NAMALWA (cell line): Measurements from ENCODE around the gene RNASET2.
"Not testable (repeated sequence)": the region's sequence is repeated elsewhere in the genome, so short reads cannot be mapped to it uniquely, and the experiment has no call there.

ENCODE experiments used
- DNase-seq: peaks from one replicate; pipeline ENCODE4 v3.0.0-alpha.2; 2015; ENCODE audit warnings: low spot score

The RNASET2 gene

DNA sequence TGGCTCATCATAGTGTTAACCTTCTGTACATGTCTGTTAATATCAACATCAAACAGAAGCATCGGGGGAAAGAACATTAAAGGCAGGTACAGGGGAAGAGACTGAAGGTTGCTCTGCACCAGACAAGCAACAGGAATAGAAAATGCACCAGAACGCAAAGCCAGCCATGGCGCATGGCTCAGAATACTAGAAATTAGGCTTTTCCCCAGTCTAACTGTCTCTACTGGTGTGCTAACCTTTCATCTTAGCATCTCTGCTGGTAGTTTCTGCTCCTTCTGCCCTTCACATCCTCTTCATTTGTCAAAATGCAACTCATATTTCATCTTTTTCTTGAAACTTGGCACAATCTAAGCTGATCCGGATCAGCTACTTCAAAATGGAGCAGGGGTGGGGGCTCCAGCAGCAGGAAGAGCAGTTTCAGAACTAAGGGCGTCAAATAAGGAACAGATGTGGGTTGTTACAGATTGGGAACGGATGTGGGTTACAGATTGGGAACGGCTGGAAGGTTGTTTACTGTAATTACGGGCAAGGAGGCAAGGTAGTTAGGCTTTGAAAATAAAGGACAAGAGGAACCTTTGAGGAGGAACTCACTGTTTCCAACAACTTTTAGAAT is 13.1 kb upstream of the RNASET2 start:
- DNase-seq, result no peak

- DNase-seq, result no peak
Observed at GRCh38 chr6:166966268-166966667, 9.9 kb upstream of the RNASET2 start.

GRCh38 chr6:166960609-166960978 is 4.2 kb upstream of the RNASET2 start:
- DNase-seq, result no peak

DNA sequence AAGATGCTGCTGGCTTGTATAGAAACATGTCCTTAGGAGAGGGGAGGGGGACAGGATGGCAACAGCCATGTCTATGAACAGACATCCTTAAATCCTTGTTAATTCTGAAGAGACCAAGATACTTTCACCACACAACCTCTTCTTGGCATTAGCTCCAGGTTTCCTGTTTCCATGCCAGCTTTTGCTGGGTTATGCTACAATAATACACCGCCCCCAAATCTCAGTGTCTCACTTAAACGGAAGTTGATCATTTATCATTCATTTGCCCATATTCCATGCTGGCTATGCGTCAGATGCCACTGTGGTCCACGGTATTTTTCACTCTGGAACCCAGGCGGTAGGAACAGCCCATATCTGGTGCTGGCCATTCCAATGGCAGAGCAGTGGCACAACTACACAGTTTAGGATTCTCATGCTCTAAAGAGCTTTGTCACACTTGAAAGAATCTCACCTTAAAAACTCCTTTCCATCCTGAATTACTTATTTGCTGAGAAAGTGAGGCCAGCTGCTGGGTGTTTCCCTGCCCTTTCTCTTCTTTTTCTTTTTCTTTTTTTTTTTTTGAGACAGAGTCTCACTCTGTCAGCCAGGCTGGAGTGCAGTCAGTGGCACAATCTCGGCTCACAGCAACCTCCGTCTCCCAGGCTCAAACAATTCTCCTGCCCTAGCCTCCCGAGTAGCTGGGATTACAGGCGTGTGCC is 3.7 kb upstream of the RNASET2 start:
- no peak for DNase-seq

GRCh38 chr6:166958926-166959861 is 2.8 kb upstream of the RNASET2 start:
- DNase-seq, result peak; percentile 72

DNA sequence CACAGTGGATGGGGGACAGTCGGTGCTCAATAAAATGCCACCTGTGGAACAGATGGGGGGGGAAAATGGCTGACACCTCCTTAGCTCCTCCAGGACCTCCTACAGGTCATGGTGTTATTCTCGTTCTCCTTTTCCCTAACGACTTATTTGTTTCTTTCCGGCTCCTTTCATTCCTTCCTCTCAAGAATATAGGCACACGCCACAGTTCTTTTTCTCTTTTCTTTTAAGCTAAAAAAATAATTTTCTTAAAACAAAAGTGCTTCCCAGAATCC is 1.4 kb upstream of the RNASET2 start:
- no peak for DNase-seq

DNA sequence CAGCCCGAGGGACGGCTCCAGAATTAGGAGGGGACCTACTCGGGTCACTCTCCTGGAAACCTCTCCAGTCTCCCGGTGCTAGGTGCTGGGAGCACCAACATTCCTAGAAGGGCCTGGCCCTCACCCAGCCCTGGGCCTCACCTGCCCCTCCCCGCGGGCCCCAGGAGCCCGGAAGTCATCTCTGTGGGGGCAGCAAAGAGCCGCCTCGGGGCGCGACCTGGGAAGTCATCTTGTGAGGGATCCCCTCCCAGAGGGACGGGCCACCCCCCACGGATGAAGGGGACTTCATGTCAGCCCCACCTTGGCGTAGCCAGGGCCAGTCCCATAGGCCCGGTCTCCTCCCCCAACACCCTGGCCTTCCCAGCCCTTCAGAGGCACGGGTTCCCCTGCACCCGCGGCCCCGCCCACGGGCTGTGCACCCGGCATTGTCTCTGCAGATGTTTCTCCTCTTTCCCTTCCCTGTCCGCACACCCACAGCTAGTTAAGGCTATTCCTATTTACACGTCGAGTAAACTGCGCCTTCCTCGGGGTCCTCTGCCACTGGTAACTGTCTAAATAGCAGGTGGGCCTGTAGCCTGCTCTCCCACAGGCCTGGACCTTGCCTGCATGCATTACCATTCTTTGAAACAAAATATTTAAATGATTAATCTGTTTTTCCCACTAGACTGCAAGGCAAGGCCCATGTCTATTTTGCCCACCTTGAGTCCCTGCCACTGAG is 896 bp upstream of the RNASET2 start:
- DNase-seq, result peak; percentile 60

DNA sequence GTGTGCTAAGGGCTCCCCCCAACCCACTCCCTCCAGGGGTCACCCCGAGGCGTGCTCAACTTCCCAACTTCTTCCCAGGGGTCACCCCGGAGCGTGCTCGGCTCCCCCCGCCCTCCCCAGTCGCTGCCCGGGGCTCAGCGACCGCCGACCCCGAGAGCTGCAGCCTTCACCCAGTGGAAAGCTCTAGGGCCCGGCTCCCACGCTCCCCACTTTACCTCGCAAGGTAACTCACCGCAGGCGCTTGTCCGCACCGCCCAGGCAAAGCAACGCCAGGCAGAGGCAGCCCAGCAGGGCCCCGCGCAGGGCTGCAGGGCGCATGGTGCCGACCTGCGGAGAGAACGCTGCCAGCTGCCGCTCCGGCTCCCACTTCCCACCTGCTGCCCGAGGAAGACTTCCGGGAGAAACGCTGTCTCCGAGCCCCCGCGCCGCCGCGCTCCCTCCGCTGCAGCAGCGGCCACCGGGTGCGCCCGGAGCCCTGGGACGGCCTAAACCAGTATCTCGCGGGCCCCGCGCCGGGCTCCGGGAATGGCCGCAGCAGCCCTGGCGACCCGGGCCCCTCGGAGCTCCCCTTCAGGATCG is 396 bp downstream of the RNASET2 start:
- DNase-seq, result no peak

- DNase-seq, result peak; percentile 74
Observed at GRCh38 chr6:166955121-166955864, 1.1 kb downstream of the RNASET2 start.

GRCh38 chr6:166954118-166954713 is 2.1 kb downstream of the RNASET2 start:
- no peak for DNase-seq

DNA sequence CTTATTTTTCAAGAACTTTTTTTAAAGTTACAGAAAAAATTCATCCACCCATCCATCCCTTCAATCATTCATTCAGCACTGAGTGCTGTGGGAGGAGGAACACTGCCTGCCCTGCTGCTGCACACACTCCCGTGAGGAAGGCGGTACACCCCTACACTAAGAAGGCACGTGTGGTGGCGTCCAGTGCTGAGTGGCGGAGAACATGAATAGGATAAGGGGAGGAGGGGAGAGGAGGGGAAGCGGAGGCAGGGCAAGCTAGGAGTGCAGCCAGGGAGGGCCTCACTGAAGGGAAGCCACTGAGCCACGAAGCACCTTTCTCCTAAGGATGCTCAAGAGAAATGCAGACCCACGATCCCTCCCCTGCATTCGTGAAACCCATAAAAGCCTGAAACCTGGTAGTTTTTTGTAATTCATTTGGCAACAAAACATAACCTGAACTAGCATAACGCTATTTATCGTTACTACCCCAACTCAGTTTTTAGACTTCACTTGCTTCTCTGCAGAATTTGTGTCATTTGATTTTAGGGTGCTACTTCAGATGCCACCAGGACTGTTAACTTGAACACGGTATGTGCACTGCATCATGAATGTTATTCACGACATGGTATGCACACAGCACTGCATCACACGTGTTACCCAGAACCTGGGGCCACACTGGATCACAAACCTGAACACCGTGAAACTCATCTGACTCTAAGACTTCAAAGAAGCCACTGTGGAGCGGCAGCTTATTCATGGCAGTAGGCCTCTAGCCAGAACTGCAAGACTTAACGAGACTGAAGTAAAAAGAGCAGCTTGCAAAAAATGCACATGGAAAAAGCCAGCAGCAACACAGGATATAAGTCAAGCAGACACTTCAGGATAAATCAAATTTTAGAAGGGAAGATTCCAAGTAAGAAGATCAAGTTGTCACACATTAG is 3.5 kb downstream of the RNASET2 start:
- DNase-seq, result no peak

GRCh38 chr6:166952121-166952520 is 4.2 kb downstream of the RNASET2 start:
- no peak for DNase-seq

- DNase-seq, result no peak
Observed at GRCh38 chr6:166951670-166952060, 4.7 kb downstream of the RNASET2 start.

DNA sequence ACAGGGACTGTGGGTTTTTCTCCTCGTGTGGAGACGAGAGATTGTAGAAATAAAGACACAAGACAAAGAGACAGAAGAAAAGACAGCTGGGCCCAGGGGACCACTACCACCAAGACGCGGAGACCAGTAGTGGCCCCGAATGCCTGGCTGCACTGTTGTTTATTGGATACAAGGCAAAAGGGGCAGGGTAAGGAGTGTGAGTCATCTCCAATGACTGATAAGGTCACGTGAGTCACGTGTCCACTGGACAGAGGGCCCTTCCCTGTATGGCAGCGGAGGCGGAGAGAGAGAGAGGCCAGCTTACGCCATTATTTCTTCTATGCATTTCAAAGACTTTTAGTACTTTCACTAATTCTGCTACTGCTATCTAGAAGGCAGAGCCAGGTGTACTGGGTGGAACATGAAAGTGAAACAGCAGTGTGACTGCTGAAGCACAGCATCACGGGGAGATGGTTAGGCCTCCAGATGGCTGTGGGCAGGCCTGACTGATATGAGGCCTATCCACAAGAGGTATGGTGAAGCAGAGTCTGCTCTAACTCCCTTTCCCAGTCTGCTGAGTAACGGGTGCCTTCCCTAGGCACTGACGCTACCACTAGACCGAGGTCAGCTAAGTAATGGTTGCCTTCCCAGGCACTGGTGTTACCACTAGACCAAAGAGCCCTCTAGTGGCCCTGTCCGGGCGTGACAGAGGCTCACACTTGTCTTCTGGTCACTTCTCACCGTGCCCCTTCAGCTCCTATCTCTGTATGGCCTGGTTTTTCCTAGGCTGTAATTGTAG is 5.3 kb downstream of the RNASET2 start:
- peak; percentile 98 for DNase-seq

DNA sequence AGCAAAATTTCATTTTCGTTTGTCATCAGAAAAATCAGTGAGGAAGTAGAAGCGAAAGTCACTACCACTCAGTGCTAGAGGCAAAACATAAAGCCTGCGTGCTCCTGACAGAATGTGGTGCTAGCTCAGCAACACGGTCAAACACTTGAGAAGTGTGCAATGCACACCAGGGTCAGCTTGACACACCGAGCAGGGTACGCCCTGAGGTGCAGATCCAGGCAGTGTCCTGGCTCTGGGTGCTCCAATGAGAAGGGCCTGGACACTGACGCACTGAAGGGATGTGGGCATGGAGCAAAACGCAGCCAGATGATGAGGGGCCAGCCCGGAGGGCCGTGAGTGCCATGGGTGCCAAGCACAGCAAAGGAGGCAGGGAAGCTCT is 5.9 kb downstream of the RNASET2 start:
- DNase-seq, result peak; percentile 69

GRCh38 chr6:166949528-166950442 is 6.6 kb downstream of the RNASET2 start:
- DNase-seq, result no peak

GRCh38 chr6:166948724-166949123 is 7.6 kb downstream of the RNASET2 start:
- DNase-seq, result not testable (repeated sequence)

DNA sequence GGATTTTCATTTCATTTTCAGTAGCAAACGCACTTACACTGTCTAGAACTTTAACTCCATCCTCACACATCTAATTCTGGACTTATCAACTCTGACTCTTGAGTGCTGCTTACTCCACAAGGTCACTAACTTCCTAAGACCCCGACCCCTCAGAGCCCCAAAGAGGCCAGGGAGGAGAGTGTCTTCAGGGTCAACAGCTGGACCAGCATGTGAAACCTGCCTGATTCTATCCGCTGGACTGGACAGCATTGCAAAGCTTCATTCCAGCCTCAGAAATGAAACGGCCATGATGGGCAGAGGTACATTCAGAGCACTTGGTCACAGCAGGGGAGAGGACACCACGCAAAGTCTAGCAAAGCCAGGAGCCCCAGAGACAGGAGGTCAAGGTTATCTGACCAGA is 9.1 kb downstream of the RNASET2 start:
- no peak for DNase-seq
